ENCODE measurements around the gene FBH1. TPM values are rescaled to one million over a fixed set of nuclear protein-coding genes. Genes with fewer than 3 reads are reported as not detected.
A peak's percentile ranks its signal among the peaks of the same experiment; 100 is the strongest.

Gene FBH1
- total and polyA plus RNA-seq, 9 of the 15 experiments (the other 6 are each of a cell fraction or from before 2014, with no cell fraction given), result 13.4 to 108 (median 77.8) TPM

DNA sequence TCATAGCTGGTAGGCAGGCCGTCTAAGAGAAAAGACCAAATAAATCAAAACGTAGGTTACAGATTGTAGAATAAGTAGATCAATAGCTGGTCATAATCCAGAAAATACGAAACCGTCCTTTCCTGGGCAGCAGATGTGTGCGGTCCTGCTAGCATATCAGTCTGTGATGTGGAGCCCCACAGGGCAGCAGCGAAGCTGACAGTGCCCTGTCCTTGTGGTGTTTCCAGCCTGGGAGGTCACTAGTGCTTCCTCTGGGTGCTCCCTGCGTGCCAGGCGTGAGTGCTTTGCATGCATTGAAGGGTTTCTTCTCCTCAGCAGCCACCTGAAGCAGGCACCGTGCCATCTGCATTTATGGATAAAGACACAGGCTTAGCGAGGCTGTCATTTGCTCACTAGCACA lies 45.6 kb downstream of the FBH1 start:
- no peak for FAIRE-seq
- no peak for TF ChIP-seq MBD2 (IDR thresholded peaks at IDR 0.05; ENCODE audit: borderline replicate concordance, low read depth)
- TF ChIP-seq WHSC1 (IDR thresholded peaks at IDR 0.05; ENCODE audit: low read length), result peak; percentile 56
- H3K27me3 ChIP-seq (ENCODE audit: control insufficient read depth in 2 of 2, insufficient read depth in 2 of 2, low read length in 2 of 2), result no peaks in the 10 kb centered on the region
- BruUV-seq (replicated peaks), result no TSS peak
- DNase-seq (ENCODE audit: extremely low read depth in 1 of 4, low spot score in 3 of 4), result no peak
- peaks cover 11% of the 10 kb centered on the region; the same call in 1 of the 3 replicates for H3K79me2 ChIP-seq (ENCODE audit: control insufficient read depth, insufficient read depth, low read length)
- no peaks in the 10 kb centered on the region for H3K9me3 ChIP-seq (replicated peaks; ENCODE audit: control insufficient read depth, insufficient read depth, low read depth, low read length)
- no peak overlapping the region for H3K4me3 ChIP-seq
- H2AFZ ChIP-seq (ENCODE audit: low read depth, low read length), result no peak overlapping the region
- intact Hi-C loops (cut with micrococcal nuclease) (no loop called here), in situ Hi-C loops (cut with MboI) (loop anchor here (25.0 kb wide), 1 partner anchor 452 kb away; no protein-coding TSS in a partner anchor)
- ATAC-seq, result no peak
- H3K36me3 ChIP-seq (ENCODE audit: control insufficient read depth, insufficient read depth, low read length), result peaks cover 68% of the 10 kb centered on the region
- peaks cover 20 to 31% of the 10 kb centered on the region in 2 experiments; a peak in 4 of 5 replicates for H3K4me1 ChIP-seq (replicated peaks in 1 of 2; ENCODE audit: control insufficient read depth in 2 of 2, insufficient read depth in 2 of 2, low read length in 2 of 2)
- H3K4me2 ChIP-seq (ENCODE audit: insufficient read depth, low read length), result no peak overlapping the region
- H3K9me1 ChIP-seq (ENCODE audit: control insufficient read depth, insufficient read depth, low read length), result no peaks in the 10 kb centered on the region
- H3K27ac ChIP-seq (ENCODE audit: extremely low read depth, low read depth, low read length), result no peak overlapping the region
- H3K9ac ChIP-seq (ENCODE audit: insufficient read depth in 1 of 2, low read depth in 2 of 2, low read length in 2 of 2), result no peak overlapping the region; a peak in 1 of 4 replicates
- POLR2A ChIA-PET, result interaction anchor here (0.6 to 1.4 kb wide), 2 partner anchors 8 to 191 kb away, joined by 3 read pairs; no protein-coding TSS in a partner anchor
- no peaks in the 10 kb centered on the region for H4K20me1 ChIP-seq (replicated peaks; ENCODE audit: control insufficient read depth, insufficient read depth, low read length)
- WGBS (ENCODE audit: insufficient coverage, low coverage, missing lambda C conversion rate), result 93% methylated on average over 9 of the region's 10 CpGs
- CTCF ChIA-PET (ENCODE audit: low intra/inter-chr PET ratio), result no interaction called here

DNA sequence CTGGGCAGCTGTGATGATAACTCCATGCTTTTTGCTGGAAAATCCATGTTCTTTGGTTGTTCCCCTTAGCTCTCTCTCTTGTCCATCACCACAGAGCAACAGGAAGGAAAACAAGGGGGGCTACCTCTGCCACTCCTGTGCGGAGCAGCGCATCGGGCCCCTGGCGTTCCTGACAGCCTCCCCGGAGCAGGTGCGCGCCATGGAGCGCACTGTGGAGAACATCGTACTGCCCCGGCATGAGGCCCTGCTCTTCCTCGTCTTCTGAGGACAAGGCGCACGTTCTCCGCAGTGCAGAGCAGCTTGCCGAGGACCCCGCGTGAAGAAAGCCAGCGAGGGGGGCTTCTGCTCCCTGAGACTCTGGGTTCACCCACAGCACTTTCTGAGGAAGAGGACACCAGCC lies 47.0 kb downstream of the FBH1 start:
- CTCF ChIA-PET (ENCODE audit: low intra/inter-chr PET ratio), result no interaction called here
- no peak for FAIRE-seq
- BruUV-seq (replicated peaks), result TSS peak; percentile 39
- H3K9me3 ChIP-seq (replicated peaks; ENCODE audit: control insufficient read depth, insufficient read depth, low read depth, low read length), result no peaks in the 10 kb centered on the region
- H3K9ac ChIP-seq (ENCODE audit: insufficient read depth in 1 of 2, low read depth in 2 of 2, low read length in 2 of 2), result no peak overlapping the region
- H3K27ac ChIP-seq (ENCODE audit: extremely low read depth, low read depth, low read length), result no peak overlapping the region
- DNase-seq (ENCODE audit: extremely low read depth in 1 of 4, low spot score in 3 of 4), result no peak
- in situ Hi-C loops (cut with MboI), result loop anchor here (25.0 kb wide), 1 partner anchor 450 kb away; no protein-coding TSS in a partner anchor
- H3K79me2 ChIP-seq (ENCODE audit: control insufficient read depth, insufficient read depth, low read length), result peaks cover 11% of the 10 kb centered on the region; the same call in 1 of the 3 replicates
- no peak for ATAC-seq
- no peaks in the 10 kb centered on the region for H4K20me1 ChIP-seq (replicated peaks; ENCODE audit: control insufficient read depth, insufficient read depth, low read length)
- intact Hi-C loops (cut with micrococcal nuclease), result no loop called here
- no peaks in the 10 kb centered on the region for H3K27me3 ChIP-seq (ENCODE audit: control insufficient read depth in 2 of 2, insufficient read depth in 2 of 2, low read length in 2 of 2)
- no peak overlapping the region for H2AFZ ChIP-seq (ENCODE audit: low read depth, low read length)
- no peak overlapping the region for H3K4me3 ChIP-seq
- POLR2A ChIA-PET, result interaction anchor here (0.6 to 0.8 kb wide), 2 partner anchors 12 to 412 kb away, joined by 3 to 4 read pairs; partner anchors contain the start of gene CALML3
- no peaks in the 10 kb centered on the region for H3K9me1 ChIP-seq (ENCODE audit: control insufficient read depth, insufficient read depth, low read length)
- WGBS (ENCODE audit: insufficient coverage, low coverage, missing lambda C conversion rate), result 94% methylated on average over 17 of the region's 18 CpGs
- peaks cover 60% of the 10 kb centered on the region for H3K36me3 ChIP-seq (ENCODE audit: control insufficient read depth, insufficient read depth, low read length)
- H3K4me2 ChIP-seq (ENCODE audit: insufficient read depth, low read length), result no peak overlapping the region
- H3K4me1 ChIP-seq (replicated peaks in 1 of 2; ENCODE audit: control insufficient read depth in 2 of 2, insufficient read depth in 2 of 2, low read length in 2 of 2), result peaks cover 31 to 43% of the 10 kb centered on the region in 2 experiments; a peak in 4 of 5 replicates
- TF ChIP-seq, protein P1, sequence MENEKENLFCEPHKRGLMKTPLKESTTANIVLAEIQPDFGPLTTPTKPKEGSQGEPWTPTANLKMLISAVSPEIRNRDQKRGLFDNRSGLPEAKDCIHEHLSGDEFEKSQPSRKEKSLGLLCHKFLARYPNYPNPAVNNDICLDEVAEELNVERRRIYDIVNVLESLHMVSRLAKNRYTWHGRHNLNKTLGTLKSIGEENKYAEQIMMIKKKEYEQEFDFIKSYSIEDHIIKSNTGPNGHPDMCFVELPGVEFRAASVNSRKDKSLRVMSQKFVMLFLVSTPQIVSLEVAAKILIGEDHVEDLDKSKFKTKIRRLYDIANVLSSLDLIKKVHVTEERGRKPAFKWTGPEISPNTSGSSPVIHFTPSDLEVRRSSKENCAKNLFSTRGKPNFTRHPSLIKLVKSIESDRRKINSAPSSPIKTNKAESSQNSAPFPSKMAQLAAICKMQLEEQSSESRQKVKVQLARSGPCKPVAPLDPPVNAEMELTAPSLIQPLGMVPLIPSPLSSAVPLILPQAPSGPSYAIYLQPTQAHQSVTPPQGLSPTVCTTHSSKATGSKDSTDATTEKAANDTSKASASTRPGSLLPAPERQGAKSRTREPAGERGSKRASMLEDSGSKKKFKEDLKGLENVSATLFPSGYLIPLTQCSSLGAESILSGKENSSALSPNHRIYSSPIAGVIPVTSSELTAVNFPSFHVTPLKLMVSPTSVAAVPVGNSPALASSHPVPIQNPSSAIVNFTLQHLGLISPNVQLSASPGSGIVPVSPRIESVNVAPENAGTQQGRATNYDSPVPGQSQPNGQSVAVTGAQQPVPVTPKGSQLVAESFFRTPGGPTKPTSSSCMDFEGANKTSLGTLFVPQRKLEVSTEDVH (IDR thresholded peaks at IDR 0.05; ENCODE audit: low read depth, partially characterized antibody), result no peak
- TF ChIP-seq TRIM24 (IDR thresholded peaks at IDR 0.05) (no peak), ZC3H8 (IDR thresholded peaks at IDR 0.05) (no peak), ESRRA (IDR thresholded peaks at IDR 0.05; ENCODE audit: borderline replicate concordance, low read depth) (no peak), U2AF1 (optimal IDR thresholded peaks at IDR 0.05; ENCODE audit: low read depth, low read length) (no peak)
- TF ChIP-seq, protein P2, sequence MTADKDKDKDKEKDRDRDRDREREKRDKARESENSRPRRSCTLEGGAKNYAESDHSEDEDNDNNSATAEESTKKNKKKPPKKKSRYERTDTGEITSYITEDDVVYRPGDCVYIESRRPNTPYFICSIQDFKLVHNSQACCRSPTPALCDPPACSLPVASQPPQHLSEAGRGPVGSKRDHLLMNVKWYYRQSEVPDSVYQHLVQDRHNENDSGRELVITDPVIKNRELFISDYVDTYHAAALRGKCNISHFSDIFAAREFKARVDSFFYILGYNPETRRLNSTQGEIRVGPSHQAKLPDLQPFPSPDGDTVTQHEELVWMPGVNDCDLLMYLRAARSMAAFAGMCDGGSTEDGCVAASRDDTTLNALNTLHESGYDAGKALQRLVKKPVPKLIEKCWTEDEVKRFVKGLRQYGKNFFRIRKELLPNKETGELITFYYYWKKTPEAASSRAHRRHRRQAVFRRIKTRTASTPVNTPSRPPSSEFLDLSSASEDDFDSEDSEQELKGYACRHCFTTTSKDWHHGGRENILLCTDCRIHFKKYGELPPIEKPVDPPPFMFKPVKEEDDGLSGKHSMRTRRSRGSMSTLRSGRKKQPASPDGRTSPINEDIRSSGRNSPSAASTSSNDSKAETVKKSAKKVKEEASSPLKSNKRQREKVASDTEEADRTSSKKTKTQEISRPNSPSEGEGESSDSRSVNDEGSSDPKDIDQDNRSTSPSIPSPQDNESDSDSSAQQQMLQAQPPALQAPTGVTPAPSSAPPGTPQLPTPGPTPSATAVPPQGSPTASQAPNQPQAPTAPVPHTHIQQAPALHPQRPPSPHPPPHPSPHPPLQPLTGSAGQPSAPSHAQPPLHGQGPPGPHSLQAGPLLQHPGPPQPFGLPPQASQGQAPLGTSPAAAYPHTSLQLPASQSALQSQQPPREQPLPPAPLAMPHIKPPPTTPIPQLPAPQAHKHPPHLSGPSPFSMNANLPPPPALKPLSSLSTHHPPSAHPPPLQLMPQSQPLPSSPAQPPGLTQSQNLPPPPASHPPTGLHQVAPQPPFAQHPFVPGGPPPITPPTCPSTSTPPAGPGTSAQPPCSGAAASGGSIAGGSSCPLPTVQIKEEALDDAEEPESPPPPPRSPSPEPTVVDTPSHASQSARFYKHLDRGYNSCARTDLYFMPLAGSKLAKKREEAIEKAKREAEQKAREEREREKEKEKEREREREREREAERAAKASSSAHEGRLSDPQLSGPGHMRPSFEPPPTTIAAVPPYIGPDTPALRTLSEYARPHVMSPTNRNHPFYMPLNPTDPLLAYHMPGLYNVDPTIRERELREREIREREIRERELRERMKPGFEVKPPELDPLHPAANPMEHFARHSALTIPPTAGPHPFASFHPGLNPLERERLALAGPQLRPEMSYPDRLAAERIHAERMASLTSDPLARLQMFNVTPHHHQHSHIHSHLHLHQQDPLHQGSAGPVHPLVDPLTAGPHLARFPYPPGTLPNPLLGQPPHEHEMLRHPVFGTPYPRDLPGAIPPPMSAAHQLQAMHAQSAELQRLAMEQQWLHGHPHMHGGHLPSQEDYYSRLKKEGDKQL (CRISPR knock-in tag; IDR thresholded peaks at IDR 0.05; ENCODE audit: borderline replicate concordance), result no peak

All from K562 (cell line).